OCI-LY7 (cell line): ENCODE results near the gene PDZRN4. TPM values are rescaled to one million over a fixed set of nuclear protein-coding genes. Genes with fewer than 3 reads are reported as not detected.

Source experiments
- BruUV-seq: library from RNA; stranded (reverse); fragments of 400-500 nt; replicated peaks from 2 replicates; lab custom pipeline; 2021; lab: Mats Ljungman, UMichigan
- CTCF ChIA-PET: fragments of 300-600 bp; sonication (Branson Sonifier 250); formaldehyde crosslinking; loops from one replicate; lab custom pipeline; 2022; ENCODE audit warnings: antibody characterized with exemption; ENCODE audit not compliant: unreplicated experiment; lab: Charles Lee
- POLR2A ChIA-PET: fragments of 300-600 bp; sonication (Branson Sonifier 250); formaldehyde crosslinking; loops from one replicate; lab custom pipeline; 2022; ENCODE audit warnings: antibody characterized with exemption; lab: Charles Lee
- DNase-seq: peaks from one replicate; pipeline ENCODE4 v3.0.0-alpha.2; 2015; ENCODE audit warnings: low spot score
- H2AFZ ChIP-seq: fragments of 200-600 bp; sonication (generic), shearing (Covaris generic); 2 replicates; pipeline ENCODE4 v1.6.1; 2014; ENCODE audit warnings: mild to moderate bottlenecking, antibody characterized with exemption, low read length, moderate library complexity
- H3K27ac ChIP-seq: fragments of 200-600 bp; sonication (generic); 2 replicates; pipeline ENCODE4 v1.5.1; 2014; ENCODE audit warnings: mixed run types, low read depth, mild to moderate bottlenecking, moderate library complexity, low read length, inconsistent platforms; ENCODE audit not compliant: poor library complexity, severe bottlenecking
- H3K36me3 ChIP-seq: fragments of 200-600 bp; sonication (generic); 2 replicates; pipeline ENCODE4 v1.6.1; 2014; ENCODE audit warnings: mild to moderate bottlenecking, antibody characterized with exemption, low read length, moderate library complexity, mixed read lengths; ENCODE audit not compliant: insufficient read depth
- H3K4me1 ChIP-seq: fragments of 200-600 bp; sonication (generic); 2 replicates; pipeline ENCODE4 v1.5.1; 2014; ENCODE audit warnings: mild to moderate bottlenecking, low read length; ENCODE audit not compliant: insufficient read depth, poor library complexity, severe bottlenecking
- H3K4me2 ChIP-seq: fragments of 200-600 bp; sonication (generic); 2 replicates; pipeline ENCODE4 v1.6.1; 2014; ENCODE audit warnings: mild to moderate bottlenecking, low read length
- H3K4me3 ChIP-seq: fragments of 200-600 bp; sonication (generic); 2 replicates; pipeline ENCODE4 v1.5.1; 2014; ENCODE audit warnings: mild to moderate bottlenecking, low read depth, low read length; ENCODE audit not compliant: poor library complexity, severe bottlenecking
- H3K79me2 ChIP-seq: fragments of 200-600 bp; sonication (generic); 2 replicates; pipeline ENCODE4 v1.6.1; 2016; ENCODE audit warnings: low read depth, mild to moderate bottlenecking, low read length, moderate library complexity, mixed read lengths; ENCODE audit not compliant: insufficient read depth
- H3K9me2 ChIP-seq: fragments of 200-600 bp; sonication (generic); 2 replicates; pipeline ENCODE4 v1.6.1; 2016; ENCODE audit warnings: mild to moderate bottlenecking, low read length, mixed read lengths; ENCODE audit not compliant: insufficient read depth
- H3K9me3 ChIP-seq: fragments of 200-600 bp; sonication (generic); 2 replicates; pipeline ENCODE4 v1.6.1; 2014; ENCODE audit warnings: mild to moderate bottlenecking, mixed run types, low read length, mixed read lengths
- H4K20me1 ChIP-seq: fragments of 200-600 bp; sonication (generic); 2 replicates; pipeline ENCODE4 v1.6.1; 2014; ENCODE audit warnings: mild to moderate bottlenecking, antibody characterized with exemption, low read length, moderate library complexity, mixed read lengths; ENCODE audit not compliant: insufficient read depth
- CTCF ChIP-seq: fragments of 200-600 bp; sonication (generic); conservative IDR thresholded peaks from 2 replicates; pipeline ENCODE4 v1.5.1; 2014; ENCODE audit warnings: mild to moderate bottlenecking, antibody characterized with exemption, low read length, moderate library complexity, mixed read lengths
- EZH2phosphoT487 ChIP-seq: fragments of 200-600 bp; sonication (generic); IDR thresholded peaks from 2 replicates; pipeline ENCODE4 v1.6.1; 2018; ENCODE audit warnings: low read depth, borderline replicate concordance, mild to moderate bottlenecking, mixed run types, antibody characterized with exemption, low read length, moderate library complexity, mixed read lengths
- intact Hi-C: fragments of 100-400 bp; cut with micrococcal nuclease; formaldehyde crosslinking; loops from one replicate; pipeline ENCODE4 v1.10.0; 2022; ENCODE audit not compliant: unreplicated experiment
- total RNA-seq, 2 experiments: library from RNA; depleted of rRNA in 1 of 2; stranded (reverse); fragments of >200 nt in 1 of 2; shearing (Covaris generic) in 1 of 2; gene quantifications; 2 replicates each; pipeline ENCODE4 v1.2.3, GENCODE V29; 2014 to 2022

The PDZRN4 gene
- total RNA-seq, 2 experiments from 2014 or later: 6.8 to 16.8 TPM

- Histone ChIP-seq H3K9me2 (no peaks in the 10 kb centered on the region), H4K20me1 (no peaks in the 10 kb centered on the region), H3K36me3 (peaks cover 3% of the 10 kb centered on the region; the same call in 1 of the 2 replicates), H3K4me1 (no peaks in the 10 kb centered on the region), H3K4me3 (no peak overlapping the region), H2AFZ (no peak overlapping the region), H3K79me2 (no peaks in the 10 kb centered on the region), H3K27ac (no peak overlapping the region), H3K9me3 (no peaks in the 10 kb centered on the region), H3K4me2 (no peak overlapping the region)
- intact Hi-C loops: no loop called here
- ChIA-PET CTCF (no interaction called here), POLR2A (no interaction called here)
- no peak for DNase-seq
- no peak for TF ChIP-seq EZH2phosphoT487
- TF ChIP-seq CTCF: no peak
- BruUV-seq: no TSS peak
Observed at GRCh38 chr12:41552588-41552987, 364.5 kb downstream of the PDZRN4 start.

- ChIA-PET CTCF (no interaction called here), POLR2A (interaction anchor here (0.8 kb wide), 1 partner anchor 10 kb away, joined by 3 read pairs; no protein-coding TSS in a partner anchor)
- Histone ChIP-seq H3K27ac (no peak overlapping the region), H2AFZ (no peak overlapping the region), H3K4me2 (no peak overlapping the region), H3K9me2 (no peaks in the 10 kb centered on the region), H3K79me2 (no peaks in the 10 kb centered on the region), H4K20me1 (no peaks in the 10 kb centered on the region), H3K4me1 (no peaks in the 10 kb centered on the region), H3K9me3 (no peaks in the 10 kb centered on the region), H3K36me3 (peaks cover 6% of the 10 kb centered on the region; the same call in 1 of the 2 replicates), H3K4me3 (no peak overlapping the region)
- intact Hi-C loops: no loop called here
- no peak for DNase-seq
- no TSS peak for BruUV-seq
- no peak for TF ChIP-seq CTCF
Observed at GRCh38 chr12:41556176-41556575, 368.1 kb downstream of the PDZRN4 start.

DNA sequence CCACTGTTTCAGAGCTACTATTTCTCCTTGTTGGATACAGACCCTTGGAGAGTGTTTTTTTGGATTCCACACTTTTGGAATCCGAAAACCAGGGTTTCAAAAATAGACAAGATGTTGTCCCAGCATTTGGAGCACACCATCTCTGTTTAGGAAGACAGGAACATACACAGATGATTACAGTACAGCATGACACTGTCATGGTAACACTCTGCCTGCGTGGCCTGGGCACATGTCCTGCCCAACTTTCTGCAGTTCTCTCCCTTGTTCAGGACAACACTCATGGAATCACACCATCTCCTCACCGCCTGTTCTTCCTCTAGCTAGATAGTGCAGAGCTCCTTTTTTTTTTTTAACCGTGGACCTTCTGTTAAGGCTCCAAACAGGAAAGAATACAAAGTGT lies 369.2 kb downstream of the PDZRN4 start:
- intact Hi-C loops: no loop called here
- CTCF ChIA-PET: no interaction called here
- DNase-seq: no peak

More for the DNA sequence above, 369.2 kb downstream of the PDZRN4 start:
- Histone ChIP-seq H3K9me3 (no peaks in the 10 kb centered on the region), H3K36me3 (peaks cover 6% of the 10 kb centered on the region; the same call in 1 of the 2 replicates), H3K4me3 (no peak overlapping the region), H2AFZ (no peak overlapping the region), H3K27ac (no peak overlapping the region), H3K4me2 (no peak overlapping the region), H3K9me2 (no peaks in the 10 kb centered on the region), H4K20me1 (no peaks in the 10 kb centered on the region), H3K4me1 (no peaks in the 10 kb centered on the region), H3K79me2 (no peaks in the 10 kb centered on the region)
- TF ChIP-seq CTCF (no peak), EZH2phosphoT487 (no peak)
- no TSS peak for BruUV-seq
- POLR2A ChIA-PET: interaction anchor here (0.6 to 0.7 kb wide), 3 partner anchors 50 to 498 kb away, joined by 3 to 5 read pairs (median 5); no protein-coding TSS in a partner anchor
